HG02884 (cell line): ENCODE measurements around the gene CT45A8.
"Not testable (repeated sequence)": the region's sequence is repeated elsewhere in the genome, so short reads cannot be mapped to it uniquely, and the experiment has no call there.

Experiments used
- ATAC-seq: cut with Tn5 transposase; IDR thresholded peaks from one replicate; pipeline ENCODE4 v1.9.1; 2021; ENCODE audit warnings: mild to moderate bottlenecking, moderate library complexity; ENCODE audit not compliant: unreplicated experiment

CT45A8 gene, protein sequence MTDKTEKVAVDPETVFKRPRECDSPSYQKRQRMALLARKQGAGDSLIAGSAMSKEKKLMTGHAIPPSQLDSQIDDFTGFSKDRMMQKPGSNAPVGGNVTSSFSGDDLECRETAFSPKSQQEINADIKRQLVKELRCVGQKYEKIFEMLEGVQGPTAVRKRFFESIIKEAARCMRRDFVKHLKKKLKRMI

DNA sequence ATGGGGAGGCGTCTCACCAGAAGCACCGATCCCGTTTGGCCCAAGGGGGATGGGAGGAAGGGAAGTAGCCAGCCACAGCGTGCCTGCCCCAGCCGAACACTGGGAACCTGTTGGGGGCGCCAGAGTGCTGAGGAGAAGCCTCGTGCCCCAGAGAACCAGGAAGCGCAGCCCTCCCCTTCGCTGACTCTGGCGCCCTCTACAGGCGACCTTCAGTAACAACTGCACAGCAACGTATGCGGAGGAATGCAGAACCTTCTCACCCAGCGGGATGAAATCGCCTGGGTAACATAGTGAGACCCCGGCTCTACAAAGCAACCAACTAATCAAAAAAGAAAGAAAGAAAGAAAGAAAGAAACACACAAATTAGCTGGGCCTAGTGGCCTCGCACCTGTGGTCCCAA lies at the start of gene CT45A8:
TSS of gene CT45A8 (minus strand) at position 101 of the 400 bp plus-strand sequence. CDS start 3,755 bp downstream, outside the sequence.
- ATAC-seq, result not testable (repeated sequence)

DNA sequence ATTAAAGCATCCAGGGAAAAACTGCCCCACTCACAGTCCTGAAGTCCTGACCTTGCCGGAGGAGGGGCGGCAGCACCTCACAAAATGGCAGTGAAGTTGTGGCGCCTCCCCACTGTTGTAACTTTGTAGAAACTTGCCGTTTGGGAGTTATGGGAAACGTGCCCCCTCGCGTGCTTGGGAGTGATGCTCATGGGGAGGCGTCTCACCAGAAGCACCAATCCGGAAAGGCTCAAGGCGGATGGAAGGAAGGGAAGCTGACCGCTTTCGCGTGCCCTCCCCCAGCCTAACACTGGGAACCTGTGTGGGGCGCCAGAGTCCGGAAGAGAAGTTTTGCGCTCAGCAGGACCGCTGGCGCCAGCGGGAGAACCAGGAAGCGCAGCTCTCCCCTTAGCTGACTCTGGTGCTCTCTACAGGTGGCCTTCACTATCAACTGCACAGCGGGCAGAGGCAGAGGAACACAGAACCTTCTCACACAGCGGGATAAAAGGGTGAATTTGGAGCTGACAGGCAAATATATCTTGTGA lies 39.0 kb upstream of the CT45A8 start, which contains the start of the genes CT45A10 and SAGE1:
TSS of gene CT45A10 (minus strand) at position 151 of the 524 bp plus-strand sequence. CDS start 8,100 bp downstream, outside the sequence.
TSS of gene SAGE1 (plus strand) at position 423 of the 524 bp plus-strand sequence. CDS start 2,527 bp downstream, outside the sequence.
- ATAC-seq, result no peak

- no peak for ATAC-seq
Observed at GRCh38 chrX:135892781-135893180, 38.4 kb upstream of the CT45A8 start.

- ATAC-seq, result no peak
Observed at GRCh38 chrX:135890087-135890585, 35.8 kb upstream of the CT45A8 start.

GRCh38 chrX:135888976-135889375 lies 34.6 kb upstream of the CT45A8 start:
- ATAC-seq, result not testable (repeated sequence)

- not testable (repeated sequence) for ATAC-seq
Observed at GRCh38 chrX:135888230-135888629, 33.9 kb upstream of the CT45A8 start.

DNA sequence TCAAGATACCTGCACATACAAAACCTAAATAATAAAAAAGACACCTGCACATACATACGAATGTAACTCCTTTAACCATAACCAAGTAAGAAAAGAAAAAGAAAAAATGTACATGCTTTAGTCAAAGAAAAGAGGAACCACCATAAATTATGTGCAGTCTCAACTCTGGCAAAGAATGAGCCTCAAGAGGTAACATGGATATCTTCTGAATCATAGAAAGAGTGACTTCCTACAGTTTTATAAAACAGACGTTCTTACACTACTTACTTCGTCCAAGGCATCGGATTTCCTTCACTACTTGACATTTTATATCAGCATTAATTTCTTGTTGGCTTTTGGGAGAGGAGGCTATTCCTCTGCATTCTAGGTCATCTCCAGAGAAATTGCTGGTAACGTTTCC lies 28.4 kb upstream of the CT45A8 start:
- not testable (repeated sequence) for ATAC-seq

GRCh38 chrX:135871712-135872111 lies 17.4 kb upstream of the CT45A8 start, which contains the start of gene CT45A9:
Gene CT45A9, minus strand, starts transcription at chrX:135871812. Its CDS starts 3,751 bp downstream, at chrX:135868061.
- ATAC-seq, result not testable (repeated sequence)

DNA sequence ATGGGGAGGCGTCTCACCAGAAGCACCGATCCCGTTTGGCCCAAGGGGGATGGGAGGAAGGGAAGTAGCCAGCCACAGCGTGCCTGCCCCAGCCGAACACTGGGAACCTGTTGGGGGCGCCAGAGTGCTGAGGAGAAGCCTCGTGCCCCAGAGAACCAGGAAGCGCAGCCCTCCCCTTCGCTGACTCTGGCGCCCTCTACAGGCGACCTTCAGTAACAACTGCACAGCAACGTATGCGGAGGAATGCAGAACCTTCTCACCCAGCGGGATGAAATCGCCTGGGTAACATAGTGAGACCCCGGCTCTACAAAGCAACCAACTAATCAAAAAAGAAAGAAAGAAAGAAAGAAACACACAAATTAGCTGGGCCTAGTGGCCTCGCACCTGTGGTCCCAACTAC lies 17.2 kb downstream of the CT45A8 start, which contains the start of gene CT45A7:
TSS of gene CT45A7 (minus strand) at position 101 of the 400 bp plus-strand sequence. CDS start 3,747 bp downstream, outside the sequence.
- ATAC-seq, result not testable (repeated sequence)

DNA sequence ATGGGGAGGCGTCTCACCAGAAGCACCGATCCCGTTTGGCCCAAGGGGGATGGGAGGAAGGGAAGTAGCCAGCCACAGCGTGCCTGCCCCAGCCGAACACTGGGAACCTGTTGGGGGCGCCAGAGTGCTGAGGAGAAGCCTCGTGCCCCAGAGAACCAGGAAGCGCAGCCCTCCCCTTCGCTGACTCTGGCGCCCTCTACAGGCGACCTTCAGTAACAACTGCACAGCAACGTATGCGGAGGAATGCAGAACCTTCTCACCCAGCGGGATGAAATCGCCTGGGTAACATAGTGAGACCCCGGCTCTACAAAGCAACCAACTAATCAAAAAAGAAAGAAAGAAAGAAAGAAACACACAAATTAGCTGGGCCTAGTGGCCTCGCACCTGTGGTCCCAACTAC lies 34.4 kb downstream of the CT45A8 start, which contains the start of gene CT45A2:
TSS of gene CT45A2 (minus strand) at position 101 of the 400 bp plus-strand sequence. CDS start 3,747 bp downstream, outside the sequence.
- ATAC-seq, result not testable (repeated sequence)

DNA sequence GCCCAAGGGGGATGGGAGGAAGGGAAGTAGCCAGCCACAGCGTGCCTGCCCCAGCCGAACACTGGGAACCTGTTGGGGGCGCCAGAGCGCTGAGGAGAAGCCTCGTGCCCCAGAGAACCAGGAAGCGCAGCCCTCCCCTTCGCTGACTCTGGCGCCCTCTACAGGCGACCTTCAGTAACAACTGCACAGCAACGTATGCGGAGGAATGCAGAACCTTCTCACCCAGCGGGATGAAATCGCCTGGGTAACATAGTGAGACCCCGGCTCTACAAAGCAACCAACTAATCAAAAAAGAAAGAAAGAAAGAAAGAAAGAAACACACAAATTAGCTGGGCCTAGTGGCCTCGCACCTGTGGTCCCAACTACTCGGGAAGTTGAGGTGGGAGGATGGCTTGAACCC lies 51.7 kb downstream of the CT45A8 start, which contains the start of gene CT45A6:
TSS of gene CT45A6 (minus strand) at position 101 of the 400 bp plus-strand sequence. CDS start 3,794 bp downstream, outside the sequence.
- not testable (repeated sequence) for ATAC-seq
